ENCODE results near the gene PMM2.
"Not testable (repeated sequence)": the region's sequence is repeated elsewhere in the genome, so short reads cannot be mapped to it uniquely, and the experiment has no call there.

- not testable (repeated sequence) for TF ChIP-seq POLR2AphosphoS5 (IDR thresholded peaks at IDR 0.05; ENCODE audit: borderline replicate concordance, low read depth, low read length); FOXP2 (optimal IDR thresholded peaks at IDR 0.05; ENCODE audit: control extremely low read depth, extremely low read length, insufficient read depth); EZH2 (IDR thresholded peaks at IDR 0.05)
Measured at GRCh38 chr16:8837594-8837993, 40.0 kb downstream of the PMM2 start.

Data from SK-N-MC (cell line).